Kidney (tissue), 14 donors: Measurements from ENCODE around the gene PRR20G. TPM values are rescaled to one million over a fixed set of nuclear protein-coding genes. Genes with fewer than 3 reads are reported as not detected.

Experiments
- DNase-seq, 5 donors: peaks; one replicate each; pipeline ENCODE4 v3.0.0-alpha.2; 2013 to 2020
- FAIRE-seq: peaks from 2 replicates; lab custom pipeline; 2012; peaks lifted over from hg19 to GRCh38; lab: Jason Lieb, UNC
- H3K27ac ChIP-seq, 2 donors: one replicate each; pipeline ENCODE4 v1.7.0; 2013; ENCODE audit warnings: low read depth in 2 of 2, low read length in 2 of 2, inconsistent platforms in 1 of 2
- H3K27me3 ChIP-seq: one replicate; pipeline ENCODE4 v1.7.1; 2013; ENCODE audit warnings: low read length, inconsistent platforms; ENCODE audit not compliant: control insufficient read depth, insufficient read depth
- H3K36me3 ChIP-seq, 3 donors: one replicate each; pipeline versions ENCODE4 v1.7.0 to v1.7.1; 2013; ENCODE audit warnings: low read length in 3 of 3, control low read depth in 1 of 3, inconsistent platforms in 1 of 3; ENCODE audit not compliant: insufficient read depth in 3 of 3, control insufficient read depth in 2 of 3
- H3K4me1 ChIP-seq, 3 donors: one replicate each; pipeline versions ENCODE4 v1.7.0 to v1.7.1; 2013; ENCODE audit warnings: low read length in 3 of 3, inconsistent platforms in 1 of 3, low read depth in 1 of 3; ENCODE audit not compliant: control insufficient read depth in 2 of 3, insufficient read depth in 2 of 3
- H3K4me3 ChIP-seq, 3 donors: one replicate each; pipeline versions ENCODE4 v1.7.0 to v1.8.1; 2013; ENCODE audit warnings: low read length in 3 of 3, control low read depth in 1 of 3, inconsistent platforms in 1 of 3
- H3K9ac ChIP-seq, 3 donors: one replicate each; pipeline versions ENCODE4 v1.7.0 to v1.7.1; 2013; ENCODE audit warnings: low read length in 3 of 3, control low read depth in 1 of 3, inconsistent platforms in 1 of 3
- H3K9me3 ChIP-seq, 3 donors: one replicate each; pipeline versions ENCODE4 v1.7.0 to v1.7.1; 2013; ENCODE audit warnings: low read length in 3 of 3, control low read depth in 1 of 3, inconsistent platforms in 1 of 3; ENCODE audit not compliant: control insufficient read depth in 2 of 3, insufficient read depth in 1 of 3
- intact Hi-C: fragments of 100-400 bp; cut with DNase I; formaldehyde crosslinking; loops from one replicate; pipeline ENCODE4 v1.11.1; 2022
- polyA plus RNA-seq: library from polyadenylated mRNA; stranded (reverse); fragments of 350-450 nt; fragmentation: Illumina TruSeq; extraction: RNeasy Lipid Tissue Mini Kit (QIAGEN cat#74804); gene quantifications from one replicate; pipeline ENCODE4 v1.2.3, GENCODE V29; 2014; ENCODE audit warnings: low read depth, low replicate concordance; ENCODE audit not compliant: insufficient read depth
- total RNA-seq: library from RNA; stranded (reverse); fragmentation: NEBNext Ultra II Directional; extraction: Animal tissue kit (Norgen Biotek cat#: 25700); gene quantifications from one replicate; pipeline ENCODE4 v1.2.1, GENCODE V29; 2021
- TF ChIP-seq, protein P1 (sequence below): IDR thresholded peaks from 3 replicates; pipeline ENCODE4 v1.5.1; 2012; ENCODE audit warnings: mild to moderate bottlenecking, moderate library complexity, borderline replicate concordance; ENCODE audit not compliant: insufficient read depth; ENCODE audit errors: extremely low read depth
- donor health status: control.
- donor health status: control.
- donor health status: control.
- donor health status: control.
- donor health status: control.
- donor health status: DM: yes; HTN: yes; CAD: no.
- donor health status: Normal renal cell carcinoma (clear cell type).

PRR20G gene
- total and polyA plus RNA-seq, 2 donors from 2014 or later, result not detected

- FAIRE-seq (no peak), DNase-seq (no peak)
- H3K4me1 ChIP-seq, result no peaks in the 10 kb centered on the region
- no peak overlapping the region for H3K4me3 ChIP-seq
- no peaks in the 10 kb centered on the region for H3K9me3 ChIP-seq
- TF ChIP-seq, protein P1, sequence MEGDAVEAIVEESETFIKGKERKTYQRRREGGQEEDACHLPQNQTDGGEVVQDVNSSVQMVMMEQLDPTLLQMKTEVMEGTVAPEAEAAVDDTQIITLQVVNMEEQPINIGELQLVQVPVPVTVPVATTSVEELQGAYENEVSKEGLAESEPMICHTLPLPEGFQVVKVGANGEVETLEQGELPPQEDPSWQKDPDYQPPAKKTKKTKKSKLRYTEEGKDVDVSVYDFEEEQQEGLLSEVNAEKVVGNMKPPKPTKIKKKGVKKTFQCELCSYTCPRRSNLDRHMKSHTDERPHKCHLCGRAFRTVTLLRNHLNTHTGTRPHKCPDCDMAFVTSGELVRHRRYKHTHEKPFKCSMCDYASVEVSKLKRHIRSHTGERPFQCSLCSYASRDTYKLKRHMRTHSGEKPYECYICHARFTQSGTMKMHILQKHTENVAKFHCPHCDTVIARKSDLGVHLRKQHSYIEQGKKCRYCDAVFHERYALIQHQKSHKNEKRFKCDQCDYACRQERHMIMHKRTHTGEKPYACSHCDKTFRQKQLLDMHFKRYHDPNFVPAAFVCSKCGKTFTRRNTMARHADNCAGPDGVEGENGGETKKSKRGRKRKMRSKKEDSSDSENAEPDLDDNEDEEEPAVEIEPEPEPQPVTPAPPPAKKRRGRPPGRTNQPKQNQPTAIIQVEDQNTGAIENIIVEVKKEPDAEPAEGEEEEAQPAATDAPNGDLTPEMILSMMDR, result no peak
- H3K27ac ChIP-seq, result no peak overlapping the region
- no peaks in the 10 kb centered on the region for H3K36me3 ChIP-seq
- no peak overlapping the region for H3K9ac ChIP-seq
- intact Hi-C loops, result no loop called here
- H3K27me3 ChIP-seq, result no peaks in the 10 kb centered on the region
Measured at GRCh38 chr3:127286571-127287140, 1.2 kb downstream of the PRR20G start.

DNA sequence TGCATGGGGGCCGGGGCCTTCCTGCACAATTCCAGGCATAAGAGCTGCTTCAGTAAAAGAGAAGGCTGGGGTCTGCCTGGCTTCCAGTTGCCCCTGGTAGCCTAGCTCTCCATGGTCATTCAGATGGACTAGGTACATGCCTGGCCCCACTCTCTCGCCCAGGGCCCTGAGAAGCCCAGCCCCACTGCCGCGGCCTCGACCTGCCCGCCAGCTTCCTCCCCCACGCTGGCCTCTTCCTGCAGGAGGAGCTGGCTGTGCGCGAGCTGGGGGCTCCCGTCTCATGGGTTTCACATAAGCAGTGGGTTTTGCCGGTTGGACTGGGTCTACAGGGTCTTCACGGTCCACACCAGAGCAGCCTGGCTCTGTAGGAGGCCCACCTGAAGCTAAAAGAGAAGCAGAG is 3.6 kb downstream of the PRR20G start:
- Histone ChIP-seq H3K9me3 (no peaks in the 10 kb centered on the region), H3K4me3 (no peak overlapping the region), H3K27ac (no peak overlapping the region), H3K9ac (no peak overlapping the region), H3K36me3 (no peaks in the 10 kb centered on the region), H3K4me1 (no peaks in the 10 kb centered on the region), H3K27me3 (no peaks in the 10 kb centered on the region)
- FAIRE-seq (no peak), DNase-seq (no peak)
- intact Hi-C loops, result no loop called here
- TF ChIP-seq, protein P1, result no peak

- Histone ChIP-seq H3K9me3 (no peaks in the 10 kb centered on the region), H3K27ac (no peak overlapping the region), H3K9ac (no peak overlapping the region), H3K27me3 (no peaks in the 10 kb centered on the region), H3K36me3 (no peaks in the 10 kb centered on the region), H3K4me3 (no peak overlapping the region), H3K4me1 (no peaks in the 10 kb centered on the region)
- TF ChIP-seq, protein P1, result no peak
- FAIRE-seq, result no peak
- DNase-seq, result no peak
- intact Hi-C loops, result no loop called here
Measured at GRCh38 chr3:127277561-127277960, 10.3 kb downstream of the PRR20G start.

- Histone ChIP-seq H3K27me3 (no peaks in the 10 kb centered on the region), H3K9me3 (no peaks in the 10 kb centered on the region), H3K4me3 (no peak overlapping the region), H3K36me3 (no peaks in the 10 kb centered on the region), H3K4me1 (no peaks in the 10 kb centered on the region), H3K9ac (no peak overlapping the region), H3K27ac (no peak overlapping the region)
- FAIRE-seq, result no peak
- TF ChIP-seq, protein P1, result no peak
- intact Hi-C loops, result no loop called here
- DNase-seq, result no peak
Measured at GRCh38 chr3:127276995-127277394, 10.9 kb downstream of the PRR20G start.
